Activated B cell treated with CpG ODN at 0.5 μM for 24 hours (primary cell): ENCODE results near the gene IL17C. TPM values are rescaled to one million over a fixed set of nuclear protein-coding genes. Genes with fewer than 3 reads are reported as not detected.

Experiments used
- ATAC-seq: fragments of 200-7000 bp; cut with Tn5 transposase; one replicate; pipeline ENCODE4 v1.10.0; 2021; ENCODE audit warnings: low read depth, mild to moderate bottlenecking, moderate library complexity
- CTCF ChIA-PET: fragments of 350-600 bp; sonication (Branson Sonifier 250); formaldehyde crosslinking; loops from one replicate; lab custom pipeline; 2021; ENCODE audit warnings: antibody characterized with exemption; lab: Charles Lee
- POLR2A ChIA-PET: fragments of 350-600 bp; sonication (Branson Sonifier 250); formaldehyde crosslinking; loops from one replicate; lab custom pipeline; 2021; ENCODE audit warnings: antibody characterized with exemption; lab: Charles Lee
- DNase-seq: peaks from one replicate; pipeline ENCODE4 v3.0.0; 2022
- H3K27ac Mint-ChIP-seq: one replicate; pipeline ENCODE4 v1.8.0; 2020; ENCODE audit warnings: mixed read lengths
- H3K27me3 Mint-ChIP-seq: one replicate; pipeline ENCODE4 v1.8.0; 2021; ENCODE audit warnings: mixed read lengths
- H3K36me3 Mint-ChIP-seq: one replicate; pipeline ENCODE4 v1.8.0; 2021; ENCODE audit warnings: low read depth, mixed read lengths
- H3K4me1 Mint-ChIP-seq: one replicate; pipeline ENCODE4 v1.8.0; 2021; ENCODE audit warnings: mixed read lengths
- H3K4me3 Mint-ChIP-seq: one replicate; pipeline ENCODE4 v1.8.0; 2020; ENCODE audit warnings: mild to moderate bottlenecking, mixed read lengths
- H3K9me3 Mint-ChIP-seq: one replicate; pipeline ENCODE4 v1.8.0; 2020; ENCODE audit warnings: mixed read lengths
- intact Hi-C: fragments of 100-400 bp; cut with micrococcal nuclease; formaldehyde crosslinking; loops from one replicate; pipeline ENCODE4 v1.15.1; 2024
- total RNA-seq: library from RNA; stranded (reverse); gene quantifications from 2 replicates; pipeline ENCODE4 v1.2.3, GENCODE V29; 2022
- TF ChIP-seq, protein P1 (sequence below): fragments of 200-600 bp; IDR thresholded peaks from one replicate; pipeline ENCODE4 v1.8.0; 2022; ENCODE audit warnings: antibody characterized with exemption, mild to moderate bottlenecking

IL17C gene
- total RNA-seq, 1 donor from 2014 or later: 0.69 TPM

DNA sequence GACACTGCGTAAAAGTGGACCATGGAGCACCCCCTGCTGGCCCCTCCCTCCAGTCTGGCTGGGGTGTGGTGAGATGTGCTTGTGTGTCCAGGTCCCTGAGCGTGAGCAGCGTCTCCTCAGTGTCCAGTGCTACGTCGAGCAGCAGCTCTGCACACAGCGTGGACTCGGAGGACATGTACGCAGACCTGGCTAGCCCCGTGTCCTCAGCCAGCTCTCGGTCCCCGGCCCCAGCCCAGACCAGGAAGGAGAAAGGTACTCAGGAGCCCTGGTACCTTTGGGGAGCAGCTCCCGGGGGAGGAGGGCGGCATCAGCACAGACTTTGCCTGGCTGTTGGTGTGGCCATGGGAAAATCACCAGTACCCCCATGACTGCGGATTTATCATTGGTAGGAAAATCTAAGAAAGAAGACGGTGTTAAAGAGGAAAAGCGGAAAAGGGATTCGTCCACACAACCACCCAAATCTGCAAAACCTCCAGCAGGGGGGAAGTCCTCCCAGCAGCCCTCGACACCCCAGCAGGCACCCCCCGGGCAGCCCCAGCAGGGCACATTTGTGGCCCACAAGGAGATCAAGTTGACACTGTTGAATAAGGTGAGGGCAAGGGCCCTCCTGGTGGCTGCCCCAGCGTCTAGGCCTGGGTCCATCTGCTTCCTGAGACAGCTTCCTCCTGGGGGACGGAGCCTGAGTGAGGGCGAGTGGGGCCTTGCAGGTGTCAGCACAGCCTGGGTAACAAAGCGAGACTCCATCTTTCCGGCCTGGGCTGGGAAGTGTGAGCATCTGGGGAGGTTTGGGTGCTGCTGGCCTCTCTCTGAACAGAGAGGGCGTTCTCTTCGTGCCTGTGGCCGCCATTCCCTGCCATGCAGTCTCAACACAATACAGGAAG is 10.6 kb upstream of the IL17C start:
- H3K27ac Mint-ChIP-seq: no peak overlapping the region
- DNase-seq (no peak), ATAC-seq (no peak)
- H3K4me3 Mint-ChIP-seq: no peak overlapping the region
- no peaks in the 10 kb centered on the region for H3K9me3 Mint-ChIP-seq
- CTCF ChIA-PET: no interaction called here
- H3K4me1 Mint-ChIP-seq: peaks cover 2% of the 10 kb centered on the region
- no peaks in the 10 kb centered on the region for H3K27me3 Mint-ChIP-seq
- intact Hi-C loops: no loop called here
- POLR2A ChIA-PET: no interaction called here
- TF ChIP-seq, protein P1, sequence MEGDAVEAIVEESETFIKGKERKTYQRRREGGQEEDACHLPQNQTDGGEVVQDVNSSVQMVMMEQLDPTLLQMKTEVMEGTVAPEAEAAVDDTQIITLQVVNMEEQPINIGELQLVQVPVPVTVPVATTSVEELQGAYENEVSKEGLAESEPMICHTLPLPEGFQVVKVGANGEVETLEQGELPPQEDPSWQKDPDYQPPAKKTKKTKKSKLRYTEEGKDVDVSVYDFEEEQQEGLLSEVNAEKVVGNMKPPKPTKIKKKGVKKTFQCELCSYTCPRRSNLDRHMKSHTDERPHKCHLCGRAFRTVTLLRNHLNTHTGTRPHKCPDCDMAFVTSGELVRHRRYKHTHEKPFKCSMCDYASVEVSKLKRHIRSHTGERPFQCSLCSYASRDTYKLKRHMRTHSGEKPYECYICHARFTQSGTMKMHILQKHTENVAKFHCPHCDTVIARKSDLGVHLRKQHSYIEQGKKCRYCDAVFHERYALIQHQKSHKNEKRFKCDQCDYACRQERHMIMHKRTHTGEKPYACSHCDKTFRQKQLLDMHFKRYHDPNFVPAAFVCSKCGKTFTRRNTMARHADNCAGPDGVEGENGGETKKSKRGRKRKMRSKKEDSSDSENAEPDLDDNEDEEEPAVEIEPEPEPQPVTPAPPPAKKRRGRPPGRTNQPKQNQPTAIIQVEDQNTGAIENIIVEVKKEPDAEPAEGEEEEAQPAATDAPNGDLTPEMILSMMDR: no peak
- peaks cover 73% of the 10 kb centered on the region for H3K36me3 Mint-ChIP-seq

DNA sequence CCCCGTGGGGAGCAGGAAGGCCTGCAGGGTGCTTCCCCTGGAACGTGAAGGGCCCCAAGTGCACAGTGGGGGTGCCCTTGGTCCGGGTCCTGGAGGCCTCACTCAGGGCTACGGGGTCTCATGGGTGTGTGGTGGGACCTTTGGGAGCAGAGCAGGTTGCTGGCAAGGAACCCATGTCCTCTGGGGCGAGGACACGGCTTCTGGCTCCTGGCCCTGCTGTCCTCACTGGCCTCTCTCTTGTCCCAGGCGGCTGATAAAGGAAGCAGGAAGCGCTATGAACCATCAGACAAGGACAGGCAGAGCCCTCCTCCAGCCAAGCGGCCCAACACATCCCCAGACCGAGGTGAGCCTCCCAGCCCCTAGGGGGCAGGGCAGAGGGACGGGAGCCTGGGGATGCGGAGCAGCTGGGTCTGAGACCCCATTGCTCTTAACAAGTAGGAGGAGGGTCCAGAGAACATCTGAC is 9.8 kb upstream of the IL17C start:
- TF ChIP-seq, protein P1: no peak
- DNase-seq (no peak), ATAC-seq (no peak)
- intact Hi-C loops: no loop called here
- POLR2A ChIA-PET: no interaction called here
- Mint-ChIP-seq H3K9me3 (no peaks in the 10 kb centered on the region), H3K36me3 (peaks cover 66% of the 10 kb centered on the region), H3K4me3 (no peak overlapping the region), H3K27ac (no peak overlapping the region), H3K4me1 (peaks cover 8% of the 10 kb centered on the region), H3K27me3 (no peaks in the 10 kb centered on the region)
- CTCF ChIA-PET: interaction anchor here (1.4 kb wide), 1 partner anchor 25 kb away, joined by 3 read pairs; no protein-coding TSS in a partner anchor

DNA sequence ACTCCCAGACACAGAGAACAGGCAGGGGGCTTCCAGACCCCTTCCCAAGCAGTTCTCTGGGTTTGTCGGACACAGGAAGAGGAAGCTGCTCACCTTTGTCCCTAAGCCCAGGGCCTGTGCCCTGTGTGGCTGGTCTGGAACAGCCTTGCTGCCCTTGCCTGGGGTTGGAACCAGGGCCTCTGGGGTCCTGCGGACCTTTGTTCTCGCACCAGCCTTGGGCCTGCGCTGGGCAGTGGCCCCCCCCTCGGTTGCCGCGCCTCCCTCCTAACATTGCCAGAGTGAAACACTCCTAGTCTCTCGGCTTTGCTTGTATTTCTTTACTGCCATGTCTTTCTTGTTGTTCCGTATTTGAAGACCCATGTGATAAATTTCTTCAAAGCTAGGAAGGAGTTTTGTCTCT is 8.5 kb upstream of the IL17C start:
- Mint-ChIP-seq H3K4me3 (no peak overlapping the region), H3K4me1 (peaks cover 12% of the 10 kb centered on the region), H3K27ac (no peak overlapping the region), H3K27me3 (no peaks in the 10 kb centered on the region), H3K36me3 (peaks cover 55% of the 10 kb centered on the region), H3K9me3 (no peaks in the 10 kb centered on the region)
- POLR2A ChIA-PET: interaction anchor here (0.7 kb wide), 2 partner anchors 55 to 95 kb away, joined by 5 to 7 read pairs; no protein-coding TSS in a partner anchor
- CTCF ChIA-PET: interaction anchor here (1.4 kb wide), 1 partner anchor 26 kb away, joined by 3 read pairs; no protein-coding TSS in a partner anchor
- intact Hi-C loops: loop anchor here (10.0 kb wide), 3 partner anchors 155 to 1245 kb away; partner anchors contain the start of genes FBXO31, PIEZO1 and ZNF778
- DNase-seq (no peak), ATAC-seq (no peak)
- TF ChIP-seq, protein P1: no peak

DNA sequence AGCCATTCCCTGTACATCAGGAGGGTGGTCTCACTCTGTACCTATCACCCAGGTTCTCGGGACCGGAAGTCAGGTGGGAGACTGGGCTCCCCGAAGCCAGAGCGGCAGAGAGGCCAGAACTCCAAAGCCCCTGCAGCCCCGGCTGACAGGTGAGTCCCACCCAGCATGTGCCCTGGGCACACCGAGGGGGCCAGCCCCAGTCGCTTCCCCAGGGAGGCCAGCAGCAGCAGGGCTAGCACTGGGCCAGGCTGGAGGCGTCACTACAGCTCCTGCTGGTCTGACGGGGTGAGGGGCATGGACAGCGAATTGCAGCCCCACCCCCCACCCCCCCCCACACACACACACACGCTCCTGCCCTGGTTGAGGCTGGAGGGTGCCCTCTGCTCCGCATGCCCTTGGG is 7.9 kb upstream of the IL17C start:
- no peaks in the 10 kb centered on the region for H3K9me3 Mint-ChIP-seq
- H3K36me3 Mint-ChIP-seq: peaks cover 51% of the 10 kb centered on the region
- no peak for DNase-seq
- TF ChIP-seq, protein P1: no peak
- intact Hi-C loops: loop anchor here (10.0 kb wide), 3 partner anchors 154 to 1246 kb away; partner anchors contain the start of genes FBXO31, PIEZO1 and ZNF778
- ATAC-seq: no peak
- no peaks in the 10 kb centered on the region for H3K27me3 Mint-ChIP-seq
- ChIA-PET CTCF (no interaction called here), POLR2A (interaction anchor here (0.7 kb wide), 2 partner anchors 54 to 94 kb away, joined by 5 to 7 read pairs; no protein-coding TSS in a partner anchor)
- H3K4me3 Mint-ChIP-seq: no peak overlapping the region
- H3K27ac Mint-ChIP-seq: no peak overlapping the region
- H3K4me1 Mint-ChIP-seq: peaks cover 18% of the 10 kb centered on the region

DNA sequence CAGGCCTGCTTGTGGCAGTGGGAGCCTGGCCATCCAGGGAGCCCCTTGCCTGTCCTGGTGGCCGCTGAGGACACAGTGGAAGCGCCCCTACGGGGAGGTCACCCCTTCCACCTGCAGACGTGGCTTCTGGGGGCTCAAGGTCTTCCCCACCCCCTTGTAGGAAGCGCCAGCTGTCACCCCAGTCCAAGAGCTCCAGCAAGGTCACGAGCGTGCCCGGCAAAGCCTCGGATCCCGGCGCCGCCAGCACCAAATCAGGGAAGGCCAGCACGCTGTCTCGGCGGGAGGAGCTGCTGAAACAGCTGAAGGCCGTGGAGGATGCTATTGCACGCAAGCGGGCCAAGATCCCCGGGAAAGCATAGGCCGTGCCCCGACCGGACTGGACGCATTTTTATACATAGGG is 7.4 kb upstream of the IL17C start:
- H3K9me3 Mint-ChIP-seq: no peaks in the 10 kb centered on the region
- no peak overlapping the region for H3K27ac Mint-ChIP-seq
- no peak for ATAC-seq
- POLR2A ChIA-PET: interaction anchor here (1.0 to 1.3 kb wide), 2 partner anchors 14 to 61 kb away, joined by 3 to 5 read pairs; partner anchors contain the start of gene ZC3H18
- peaks cover 47% of the 10 kb centered on the region for H3K36me3 Mint-ChIP-seq
- peaks cover 23% of the 10 kb centered on the region for H3K4me1 Mint-ChIP-seq
- intact Hi-C loops: loop anchor here (10.0 kb wide), 3 partner anchors 154 to 1246 kb away; partner anchors contain the start of genes FBXO31, PIEZO1 and ZNF778
- CTCF ChIA-PET: interaction anchor here (0.9 kb wide), 1 partner anchor 21 kb away, joined by 3 read pairs; no protein-coding TSS in a partner anchor
- TF ChIP-seq, protein P1: no peak
- H3K4me3 Mint-ChIP-seq: no peak overlapping the region
- no peak for DNase-seq
- H3K27me3 Mint-ChIP-seq: no peaks in the 10 kb centered on the region
